GM19468 (cell line): ENCODE measurements around the gene ZMYND19.
"Not testable (repeated sequence)": the region's sequence is repeated elsewhere in the genome, so short reads cannot be mapped to it uniquely, and the experiment has no call there.

Experiments used
- ATAC-seq: cut with Tn5 transposase; IDR thresholded peaks from one replicate; pipeline ENCODE4 v1.9.1; 2021; ENCODE audit warnings: mild to moderate bottlenecking, moderate library complexity, moderate number of reproducible peaks; ENCODE audit not compliant: unreplicated experiment; ENCODE audit errors: extremely low read depth

The ZMYND19 gene

GRCh38 chr9:137536594-137537131, 53.6 kb downstream of the ZMYND19 start:
- ATAC-seq, result not testable (repeated sequence)

- ATAC-seq, result no peak
Observed at GRCh38 chr9:137535120-137535428, 55.2 kb downstream of the ZMYND19 start.

GRCh38 chr9:137534256-137535119, 55.8 kb downstream of the ZMYND19 start:
- no peak for ATAC-seq

- not testable (repeated sequence) for ATAC-seq
Observed at GRCh38 chr9:137532891-137533468, 57.3 kb downstream of the ZMYND19 start.
